22Rv1 (cell line): ENCODE results near the gene PTPN11.
"Not testable (repeated sequence)": the region's sequence is repeated elsewhere in the genome, so short reads cannot be mapped to it uniquely, and the experiment has no call there.

Source experiments
- CTCF ChIP-seq: fragments of 450-650 bp; IDR thresholded peaks from 2 replicates; pipeline ENCODE4 v1.5.1; 2017; ENCODE audit warnings: mild to moderate bottlenecking
- ZFX ChIP-seq: fragments of 450-650 bp; IDR thresholded peaks from 2 replicates; pipeline ENCODE4 v1.6.1; 2017; ENCODE audit warnings: antibody characterized with exemption, borderline replicate concordance

- not testable (repeated sequence) for TF ChIP-seq CTCF, ZFX
These were observed 29.4 kb downstream of the PTPN11 start for GRCh38 chr12:112448165-112448564.
